GM19468 (cell line): ENCODE data around the gene SP2.

Experiments used
- ATAC-seq: cut with Tn5 transposase; IDR thresholded peaks from one replicate; pipeline ENCODE4 v1.9.1; 2021; ENCODE audit warnings: mild to moderate bottlenecking, moderate library complexity, moderate number of reproducible peaks; ENCODE audit not compliant: unreplicated experiment; ENCODE audit errors: extremely low read depth

The SP2 gene

DNA sequence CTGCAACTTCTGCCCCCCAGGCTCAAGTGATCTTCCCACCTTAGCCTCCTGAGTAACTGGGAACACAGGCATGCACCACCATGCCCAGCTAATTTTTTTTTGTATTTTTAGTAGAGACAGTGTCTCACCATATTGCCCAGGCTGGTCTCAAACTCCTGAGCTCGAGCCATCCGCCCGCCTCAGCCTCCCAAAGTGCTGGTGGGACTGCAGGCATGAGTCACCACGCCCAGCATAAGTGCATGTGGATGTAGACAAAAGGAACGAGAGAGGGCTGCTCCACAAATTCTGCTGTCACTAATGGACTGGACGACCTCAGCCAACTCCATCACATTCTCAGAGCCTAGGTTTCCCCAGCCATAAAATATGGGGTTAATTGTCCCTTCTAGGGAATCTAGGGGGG, 7.7 kb upstream of the SP2 start:
- no peak for ATAC-seq

DNA sequence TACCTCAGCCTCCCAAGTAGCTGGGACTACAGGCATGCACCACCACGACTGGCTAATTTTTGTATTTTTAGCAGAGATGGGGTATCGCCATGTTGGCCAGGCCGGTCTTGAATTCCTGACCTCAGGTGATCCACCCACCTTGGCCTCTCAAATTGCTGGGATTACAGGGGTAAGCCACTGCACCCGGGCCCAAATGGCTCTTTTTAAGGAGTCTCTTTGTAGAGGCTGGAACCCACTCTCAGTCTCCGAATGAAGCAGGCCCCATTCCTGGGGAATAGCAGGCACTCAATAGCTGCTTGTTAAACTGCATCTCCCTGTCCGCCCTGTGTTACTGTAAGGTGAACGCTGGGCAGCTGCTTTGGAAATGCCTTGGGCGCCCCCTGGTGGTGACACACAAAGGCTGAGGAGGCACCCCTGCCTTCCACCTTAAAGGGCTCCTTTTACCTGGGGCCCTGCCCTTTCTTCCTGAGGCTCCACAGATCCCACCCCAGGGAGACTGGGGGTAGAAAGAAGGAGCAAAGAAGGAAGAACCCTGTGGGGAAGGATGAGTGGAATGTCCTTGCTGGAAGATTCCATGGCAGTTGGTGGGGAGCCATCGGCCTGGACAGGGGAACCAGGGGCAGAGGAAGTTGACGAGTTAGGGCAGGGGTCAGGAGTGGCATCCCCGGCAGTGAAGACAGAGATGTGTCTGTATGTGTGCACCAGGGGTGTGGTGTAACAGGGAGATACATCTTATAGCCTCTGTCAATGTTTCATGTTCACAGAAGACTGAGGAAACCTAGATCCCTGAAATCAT, 6.1 kb upstream of the SP2 start:
- ATAC-seq, result no peak

DNA sequence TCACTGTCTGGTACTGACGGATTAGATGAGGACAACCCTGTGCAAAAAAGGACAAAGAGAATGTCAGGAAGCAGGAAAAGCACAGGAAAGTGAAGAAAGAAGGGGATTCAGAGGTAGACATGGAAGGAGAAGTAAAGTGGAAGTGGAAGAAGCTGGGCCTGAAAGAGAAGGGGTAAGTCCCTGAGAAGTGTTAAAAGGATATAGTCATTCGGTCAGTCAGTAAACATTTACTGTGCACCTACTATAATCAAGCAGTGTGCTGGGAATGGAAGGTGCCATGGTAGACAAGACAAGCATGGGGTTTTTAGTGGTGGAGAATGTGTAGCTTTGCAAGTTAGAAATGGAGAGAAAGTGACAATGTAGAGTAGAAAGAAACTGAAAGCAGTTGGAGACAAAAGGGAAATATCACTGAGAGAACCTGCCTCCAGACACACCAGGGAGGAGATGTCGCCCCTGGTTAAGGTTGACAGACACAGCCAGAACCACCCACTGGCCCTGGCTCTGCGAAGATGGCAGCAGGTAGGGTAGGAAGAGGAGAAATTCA, 4.4 kb upstream of the SP2 start:
- ATAC-seq, result no peak

DNA sequence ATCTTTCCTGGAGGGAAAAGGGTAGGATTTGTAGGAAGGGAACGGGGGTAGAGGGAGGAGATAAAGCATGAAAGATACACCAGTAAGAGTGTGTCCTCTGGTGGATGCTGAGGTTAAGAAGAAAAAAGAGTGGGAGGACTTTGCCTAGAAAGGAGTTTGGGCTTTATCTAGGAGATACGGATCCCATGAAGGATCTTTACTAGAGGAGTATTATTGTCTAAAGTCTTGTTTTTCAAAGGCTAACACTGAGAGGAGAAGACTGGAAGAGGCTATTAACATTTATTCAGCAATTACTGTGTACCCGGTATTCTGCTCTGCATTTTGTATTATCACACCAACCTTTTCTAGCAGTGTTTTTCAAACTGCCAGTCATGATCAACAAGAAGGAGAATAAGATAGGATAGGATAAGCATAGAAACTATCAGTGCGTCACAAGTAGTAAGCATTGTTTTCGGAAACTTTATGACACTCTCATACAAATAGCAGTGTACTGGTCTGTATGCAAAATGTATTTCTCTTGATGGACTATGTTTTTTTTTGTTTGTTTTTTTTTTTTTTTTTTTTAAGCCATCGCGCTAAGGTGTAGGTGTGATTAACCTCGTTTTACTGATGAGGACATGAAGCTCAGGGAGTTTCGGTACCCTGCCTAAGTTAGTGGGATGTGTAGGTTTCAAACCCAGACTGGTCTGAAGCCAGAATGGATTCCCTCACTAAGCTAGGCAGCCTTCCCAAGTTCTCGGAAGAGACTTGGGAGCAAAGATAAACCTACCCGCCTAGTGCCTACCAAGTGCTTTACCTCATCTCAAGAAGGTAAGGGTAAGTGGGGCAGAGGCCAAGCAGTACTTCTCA, 1.3 kb upstream of the SP2 start:
- ATAC-seq, result no peak

DNA sequence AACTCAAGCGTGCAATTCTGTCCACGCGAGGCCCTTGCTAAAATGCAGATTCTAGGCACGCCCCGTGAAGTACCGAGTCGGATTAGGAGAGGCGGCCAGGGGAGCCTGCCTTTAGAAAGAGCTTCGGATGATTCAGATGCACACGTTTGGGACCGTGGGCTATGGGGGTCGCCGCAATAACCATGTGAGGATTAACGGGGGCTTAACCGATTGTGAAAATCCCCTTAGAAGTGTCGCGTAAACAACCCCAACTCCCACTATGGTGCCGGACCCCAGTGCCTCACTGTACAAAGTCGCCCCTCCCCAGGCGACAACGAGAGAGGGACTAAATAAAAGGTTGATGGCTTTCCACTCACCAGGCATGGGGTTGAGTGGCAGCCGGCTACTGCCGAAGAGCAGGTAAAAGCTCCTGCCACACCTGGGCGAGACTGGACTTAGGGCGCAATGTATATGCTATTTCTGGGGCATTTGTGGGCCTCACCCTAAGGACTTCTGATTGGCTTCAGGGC, 635 bp upstream of the SP2 start:
- no peak for ATAC-seq

DNA sequence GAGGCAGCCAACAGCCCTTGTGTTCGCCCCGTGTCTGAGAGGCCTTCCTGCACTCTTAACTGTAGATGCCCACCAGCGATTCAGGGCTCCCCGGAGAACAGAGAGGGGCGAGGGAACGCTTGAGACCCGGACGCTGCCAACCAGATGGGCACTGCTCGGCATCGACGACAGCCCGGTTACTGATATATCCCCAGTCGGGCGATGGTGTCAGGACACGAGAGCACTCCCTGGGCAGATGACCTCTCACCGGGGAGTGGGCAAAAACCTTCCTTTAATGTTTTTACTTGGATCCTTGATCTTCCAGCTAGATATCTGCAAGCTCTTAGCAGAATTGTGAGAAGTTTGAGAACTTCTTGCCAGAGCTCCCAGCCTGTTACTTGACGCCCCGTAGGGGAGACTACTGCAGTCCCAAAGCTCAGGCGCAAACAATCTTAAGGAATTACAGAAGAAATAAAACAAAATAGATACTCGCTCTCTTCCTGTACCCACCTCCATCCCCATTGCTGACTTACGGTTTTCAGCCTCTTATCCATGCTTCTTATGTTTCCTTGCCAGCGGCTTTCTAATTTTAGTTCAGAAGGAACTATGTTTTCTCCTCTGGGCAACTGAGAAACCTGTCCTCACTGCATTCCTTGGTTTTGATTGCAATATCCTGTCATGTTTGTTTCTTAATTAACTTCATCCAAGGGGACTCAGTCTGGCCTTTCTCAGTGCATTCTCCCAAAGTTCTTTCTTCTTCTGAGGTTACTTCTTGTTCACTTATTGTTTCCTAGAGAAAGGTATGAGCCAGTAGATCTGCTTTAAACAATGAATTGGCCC, 845 bp downstream of the SP2 start:
- ATAC-seq, result no peak

DNA sequence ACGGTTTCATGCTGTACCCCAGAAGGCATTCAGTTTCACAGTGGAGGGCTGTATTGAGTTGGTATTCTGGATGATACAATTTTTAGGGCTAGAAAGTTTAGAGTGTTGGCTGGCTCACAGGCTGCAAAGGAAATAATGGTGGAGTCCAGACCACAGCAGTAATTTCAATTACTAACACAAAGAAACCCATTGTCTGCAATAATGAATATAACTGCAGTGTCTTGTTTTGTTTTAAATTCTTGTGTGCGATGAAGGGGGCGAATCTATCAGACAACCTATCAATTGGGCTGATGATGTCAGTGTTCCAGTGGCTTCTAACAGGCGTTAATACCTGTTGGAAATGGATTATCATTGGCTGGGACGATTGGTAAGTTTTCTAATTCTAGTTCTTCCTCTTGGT, 1.5 kb downstream of the SP2 start:
- ATAC-seq, result no peak

DNA sequence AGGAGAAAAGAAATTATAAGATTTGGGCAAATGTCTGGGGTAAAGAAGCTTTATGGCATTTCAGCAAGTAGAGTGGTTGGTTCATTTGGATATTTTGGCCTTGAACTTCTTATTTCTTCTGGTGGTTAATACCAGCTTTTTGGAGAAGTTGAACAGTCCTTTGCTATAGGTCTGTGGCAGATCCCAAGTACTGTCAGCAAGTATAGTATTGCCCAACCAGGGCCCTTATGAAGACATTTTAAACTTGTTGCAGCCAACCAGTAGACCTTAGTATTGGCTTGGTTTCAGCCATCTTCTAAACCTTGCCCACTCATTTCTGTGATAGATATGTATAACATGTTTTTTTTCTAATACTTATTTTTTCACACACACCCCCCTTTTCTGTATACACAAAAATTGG, 2.2 kb downstream of the SP2 start:
- ATAC-seq, result no peak

DNA sequence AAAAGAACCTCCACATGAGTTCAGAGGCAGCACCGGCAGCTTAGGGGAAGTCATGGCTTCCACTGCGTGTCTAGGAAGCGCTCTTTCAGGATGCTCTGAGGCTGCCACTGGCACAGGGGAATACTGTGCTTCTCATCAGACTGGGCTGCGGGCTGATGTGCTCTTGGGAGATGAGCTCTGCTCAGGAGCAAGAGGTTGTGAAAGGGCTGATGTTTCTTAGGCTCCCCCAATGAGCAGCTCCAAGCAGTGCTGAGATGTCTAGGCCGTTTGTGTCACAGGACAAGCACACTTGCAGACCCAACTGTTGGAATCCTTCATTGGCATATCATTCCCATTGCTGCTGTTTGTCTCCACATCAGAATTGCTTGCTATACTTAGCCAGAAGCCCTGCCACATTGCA, 3.6 kb downstream of the SP2 start:
- ATAC-seq, result no peak

DNA sequence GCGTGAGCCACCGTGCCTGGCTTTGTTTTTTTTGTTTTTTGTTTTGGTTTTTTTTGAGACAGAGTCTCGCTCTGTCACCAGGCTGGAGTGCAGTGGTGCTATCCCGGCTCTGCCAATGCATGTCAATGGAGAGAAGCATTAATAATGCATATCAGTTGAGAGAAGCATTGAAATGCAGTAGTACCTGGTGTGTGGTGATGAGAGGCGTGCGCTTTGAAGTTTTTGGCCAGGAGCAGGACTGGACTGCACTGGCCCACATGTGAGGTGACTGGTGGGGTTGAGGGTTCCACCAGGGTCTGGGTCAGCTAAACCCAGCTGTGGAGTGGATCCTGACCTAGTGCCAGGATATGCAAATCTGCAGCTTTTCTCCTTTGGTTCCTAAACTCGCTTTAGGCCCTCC, 5.4 kb downstream of the SP2 start:
- ATAC-seq, result no peak

DNA sequence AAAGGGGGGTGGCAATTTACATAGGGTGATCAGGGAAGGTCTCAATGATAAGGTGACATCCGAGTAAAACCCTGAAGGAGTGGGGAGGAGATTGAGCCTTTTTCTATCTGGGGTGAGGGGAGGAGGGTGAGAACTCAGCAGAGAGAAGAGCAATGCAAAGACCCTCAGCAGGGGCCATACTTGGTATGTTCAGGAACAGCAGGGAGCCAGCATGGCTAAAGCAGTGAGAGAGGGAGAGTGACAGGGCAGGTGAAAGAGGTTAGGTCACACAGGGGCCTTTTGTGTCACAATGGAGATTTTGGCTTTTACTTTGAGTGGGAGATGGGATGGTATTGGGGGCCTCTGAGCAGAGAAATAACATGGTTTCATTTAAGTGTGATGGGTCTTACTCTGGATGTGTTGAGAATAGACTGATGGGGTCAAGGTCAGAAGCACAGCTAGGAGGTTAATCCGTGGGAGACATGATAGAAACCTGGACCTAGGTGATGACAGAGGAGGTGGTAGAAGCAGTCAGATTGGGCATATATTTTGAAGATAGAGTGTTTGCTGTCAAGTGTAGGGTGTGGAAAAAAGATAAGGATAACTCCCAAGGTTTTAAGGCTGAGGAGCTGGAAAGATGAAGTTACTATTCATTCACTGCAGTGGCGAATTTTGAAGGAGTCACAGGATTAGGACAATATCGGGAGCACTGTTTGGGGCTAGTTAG, 6.2 kb downstream of the SP2 start:
- no peak for ATAC-seq

DNA sequence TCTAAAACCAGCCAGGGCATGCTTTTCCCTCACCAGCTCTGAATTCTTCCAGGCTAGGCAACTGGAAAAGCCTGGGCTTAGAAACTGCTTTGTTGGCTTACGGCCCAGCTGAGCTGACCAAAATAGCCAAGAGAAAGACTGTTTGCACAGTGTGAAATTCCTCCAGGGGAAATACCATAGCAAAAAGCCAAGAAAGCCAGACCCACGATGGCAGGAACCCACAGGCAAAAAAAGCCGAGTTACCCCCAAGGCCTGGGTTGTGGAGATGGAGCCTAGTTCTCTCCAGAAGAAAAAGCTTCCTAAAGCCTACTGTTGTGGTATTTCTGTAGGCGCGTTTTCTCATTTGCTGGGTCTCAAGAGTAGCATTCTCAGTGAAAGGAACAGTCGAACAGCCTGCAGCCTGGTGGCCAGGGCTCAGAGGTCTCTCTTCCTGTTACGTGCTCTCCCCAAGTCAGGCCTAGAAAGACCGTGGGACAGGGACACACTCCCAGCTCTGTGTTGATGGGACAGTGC, 9.2 kb downstream of the SP2 start:
- ATAC-seq, result no peak

DNA sequence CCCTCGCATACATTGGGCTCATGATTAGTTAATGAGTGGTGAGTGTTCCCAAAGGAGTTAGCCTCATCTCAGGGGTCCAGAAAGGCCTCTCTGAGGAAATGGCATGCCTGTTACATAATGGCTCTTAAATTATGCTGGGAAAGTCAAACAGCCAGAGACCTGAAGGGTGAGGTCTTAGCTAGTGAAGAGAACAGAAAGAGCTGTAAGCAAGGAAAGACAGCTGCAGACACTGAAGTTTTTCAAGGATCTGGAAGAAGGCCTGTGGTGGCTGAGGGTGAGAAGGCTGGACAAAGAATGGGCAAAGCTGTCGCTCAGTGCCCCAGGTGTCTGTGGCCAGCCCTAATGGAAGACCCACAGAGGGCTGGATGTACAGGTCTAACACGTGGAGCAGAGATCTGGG, 10.4 kb downstream of the SP2 start:
- ATAC-seq, result no peak

DNA sequence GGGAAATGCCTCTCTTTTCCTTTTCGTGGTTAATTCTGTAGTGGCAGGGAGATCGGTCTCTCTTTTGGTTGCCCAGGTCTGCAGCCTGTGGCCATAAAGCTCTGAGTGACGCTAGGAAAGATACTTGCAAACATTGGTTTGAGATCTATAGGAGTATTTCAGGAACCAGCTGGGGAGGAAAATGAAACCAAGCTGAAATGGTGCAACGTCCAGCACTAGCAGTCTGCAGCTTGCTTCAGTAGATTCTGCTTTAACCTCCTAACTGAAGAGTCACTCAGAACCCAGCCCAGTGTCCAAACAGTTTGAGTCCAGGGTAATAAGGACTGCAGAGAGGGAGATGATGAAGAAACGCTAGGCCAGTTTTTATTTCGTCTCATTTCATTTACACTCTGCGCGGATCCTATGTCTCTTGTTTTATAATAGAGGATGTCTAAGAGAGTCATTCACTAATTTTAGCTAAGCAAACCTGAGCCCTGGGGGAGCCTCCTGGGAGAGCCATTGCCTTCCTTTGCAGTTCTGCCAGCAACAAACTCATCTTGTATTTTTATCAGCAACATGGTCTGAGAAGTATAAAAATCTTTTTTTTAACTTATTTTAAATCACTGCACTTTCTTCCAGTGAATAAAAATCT, 12.0 kb downstream of the SP2 start:
- no peak for ATAC-seq

DNA sequence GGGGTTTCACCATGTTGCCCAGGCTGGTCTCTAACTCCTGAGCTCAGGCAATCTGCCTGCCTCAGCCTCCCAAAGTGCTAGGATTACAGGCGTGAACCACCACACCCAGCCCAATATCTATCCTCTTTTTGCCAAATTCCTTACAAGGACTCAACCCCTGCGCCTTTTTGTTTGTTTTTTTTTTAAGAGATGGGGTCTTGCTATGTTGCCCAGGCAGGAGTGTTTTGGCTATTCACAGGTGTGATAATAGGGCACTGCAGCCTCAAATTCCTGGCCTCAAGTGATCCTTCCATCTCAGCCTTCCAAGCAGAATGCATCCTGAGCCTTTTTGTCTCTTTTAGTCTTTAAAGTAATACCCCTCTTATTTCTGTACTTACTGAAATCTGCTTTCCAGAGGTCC, 17.0 kb downstream of the SP2 start:
- ATAC-seq, result no peak

DNA sequence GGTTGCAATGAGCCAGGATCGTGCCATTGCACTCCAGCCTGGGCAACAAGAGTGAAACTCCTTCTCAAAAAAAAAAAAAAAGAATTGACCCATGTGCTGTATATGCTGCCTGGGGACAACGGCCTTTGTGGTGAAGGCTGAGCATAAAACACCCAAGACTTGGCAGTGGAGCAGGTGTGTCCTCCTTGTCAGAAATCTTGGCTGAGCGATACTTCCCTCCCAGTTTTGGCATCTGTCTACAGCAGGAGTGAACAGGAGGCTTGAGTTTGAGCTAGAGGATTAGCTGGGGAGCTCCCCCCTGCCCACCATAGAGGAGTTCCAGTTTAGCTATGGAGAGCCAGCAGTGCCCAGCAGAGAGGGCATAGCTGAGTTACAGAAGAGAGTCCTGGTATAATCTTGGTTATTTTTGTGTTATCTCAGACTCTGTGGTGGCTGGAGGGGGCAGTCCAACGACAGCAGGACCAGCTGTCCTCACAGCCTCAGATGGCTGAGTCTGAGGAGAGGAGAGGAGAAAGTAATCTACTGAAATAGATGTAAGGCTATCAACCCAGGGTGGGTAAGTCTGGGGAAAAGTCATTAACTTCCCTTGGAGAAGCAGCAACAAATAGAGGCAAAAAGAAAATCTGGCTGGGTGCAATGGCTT, 18.4 kb downstream of the SP2 start:
- no peak for ATAC-seq

DNA sequence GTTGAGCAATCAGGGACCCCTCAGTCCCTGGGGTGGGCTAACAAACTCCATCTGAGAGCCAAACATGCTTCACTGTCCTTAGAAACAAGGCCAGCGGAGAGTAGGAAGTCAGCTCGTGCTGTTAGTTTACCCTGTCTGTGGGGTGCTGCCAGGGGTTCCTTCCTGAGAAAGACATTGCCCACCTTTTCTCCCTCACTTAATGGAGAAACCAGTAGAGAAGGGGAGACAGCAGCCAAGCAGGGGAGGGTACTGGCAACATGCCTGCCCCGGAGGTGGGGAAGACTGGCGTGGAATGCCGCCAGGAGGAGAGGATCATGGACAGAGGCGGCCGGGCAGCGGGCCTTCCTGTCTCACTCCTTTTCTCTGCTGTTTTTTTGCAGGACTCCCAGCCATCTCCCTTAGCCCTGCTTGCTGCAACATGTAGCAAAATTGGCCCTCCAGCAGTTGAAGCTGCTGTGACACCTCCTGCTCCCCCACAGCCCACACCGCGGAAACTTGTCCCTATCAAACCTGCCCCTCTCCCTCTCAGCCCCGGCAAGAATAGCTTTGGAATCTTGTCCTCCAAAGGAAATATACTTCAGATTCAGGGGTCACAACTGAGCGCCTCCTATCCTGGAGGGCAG, 19.9 kb downstream of the SP2 start:
- ATAC-seq, result no peak
